Measurements from ENCODE around the gene FOSL1. TPM values are rescaled to one million over a fixed set of nuclear protein-coding genes. Genes with fewer than 3 reads are reported as not detected.

The FOSL1 gene
- total and polyA plus RNA-seq, 2 of the 13 experiments (the other 11 are each of a cell fraction or from before 2014, with no cell fraction given) = 4.0 to 4.1 TPM

GRCh38 chr11:65915101-65915820 lies 15.1 kb upstream of the FOSL1 start (continued):
- TF ChIP-seq MXD1 (CRISPR knock-in tag; IDR thresholded peaks at IDR 0.05) = peak; percentile 23; the same call in 1 of the 2 replicates
- peak; percentile 27; the same call in 1 of the 2 replicates for TF ChIP-seq MYC (CRISPR knock-in tag; IDR thresholded peaks at IDR 0.05; ENCODE audit: borderline replicate concordance)
- no peak for TF ChIP-seq E2F2 (CRISPR knock-in tag; IDR thresholded peaks at IDR 0.05; ENCODE audit: borderline replicate concordance)
- TF ChIP-seq HMGXB4 (CRISPR knock-in tag; IDR thresholded peaks at IDR 0.05; ENCODE audit: borderline replicate concordance in 1 of 2, low read depth in 1 of 2) = peak in 1 of 2 experiments; percentile 27; a peak in 1 of 4 replicates
- TF ChIP-seq KDM5B (CRISPR knock-in tag; IDR thresholded peaks at IDR 0.05; ENCODE audit: borderline replicate concordance) = 0 out of 2 replicates have a peak, but pooled peaks have one; percentile 5
- peak; percentile 11; the same call in 1 of the 2 replicates for TF ChIP-seq ZFY (CRISPR knock-in tag; IDR thresholded peaks at IDR 0.05)
- TF ChIP-seq SIN3A (IDR thresholded peaks at IDR 0.05; ENCODE audit: borderline replicate concordance, low read depth, low read length) = no peak
- no peak for TF ChIP-seq CREBL2 (CRISPR knock-in tag; IDR thresholded peaks at IDR 0.05; ENCODE audit: borderline replicate concordance)
- peak; percentile 62; the same call in 1 of the 2 replicates for TF ChIP-seq MAFG (CRISPR knock-in tag; IDR thresholded peaks at IDR 0.05)
- no peak for TF ChIP-seq GRHL1 (CRISPR knock-in tag; conservative IDR thresholded peaks at IDR 0.05)
